Measurements from ENCODE around the gene MOB2.

DNA sequence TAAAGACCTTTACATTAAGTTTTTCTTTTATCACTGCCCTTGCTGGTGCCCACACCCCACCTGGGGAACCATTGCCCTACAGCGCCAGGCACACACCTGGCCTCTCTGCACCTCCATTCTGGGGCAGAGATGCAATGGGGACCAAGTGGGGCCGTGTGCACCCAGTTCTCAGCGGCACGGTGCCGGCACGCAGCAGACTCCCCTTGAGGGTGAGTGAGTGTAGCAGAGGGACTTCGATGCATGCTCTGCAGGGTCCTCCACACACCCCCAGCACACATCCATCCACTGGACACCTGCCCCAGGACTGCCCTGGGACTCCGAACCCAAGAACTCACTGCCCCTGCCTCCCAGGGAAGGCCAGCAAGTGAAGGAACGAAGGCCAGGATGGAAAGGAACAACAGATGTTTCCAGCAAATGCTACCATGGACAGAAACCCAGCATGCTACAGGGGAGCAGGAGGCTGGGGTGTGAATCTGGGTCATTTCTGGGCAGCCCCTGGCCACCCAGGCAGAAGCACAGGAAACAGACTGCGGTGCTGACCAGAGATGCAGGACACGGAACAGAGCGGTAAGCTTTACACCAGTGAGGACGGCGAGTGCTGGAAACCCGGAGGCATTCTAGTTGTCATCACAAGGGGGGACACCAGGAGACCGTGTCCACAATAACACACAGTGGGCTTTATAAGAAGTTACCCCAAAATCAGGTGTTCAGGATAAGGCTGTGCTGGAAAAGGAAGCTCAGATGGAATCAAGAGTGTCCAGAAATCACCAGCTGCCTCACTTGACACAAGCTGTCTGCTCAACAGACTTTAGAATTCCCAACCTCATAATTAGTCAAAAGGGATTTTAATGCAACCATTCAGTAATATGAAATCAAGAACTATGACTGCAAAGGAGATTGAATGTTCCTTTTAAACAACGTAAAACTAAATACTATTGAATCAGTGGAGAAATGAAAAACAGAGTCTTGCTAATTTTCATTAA is 32.7 kb upstream of the MOB2 start:
- no peak for TF ChIP-seq TOE1 (CRISPR knock-in tag; IDR thresholded peaks at IDR 0.05)
- no peak for TF ChIP-seq CHCHD3 (CRISPR knock-in tag; IDR thresholded peaks at IDR 0.05)
- no peak for TF ChIP-seq ZNF274 (CRISPR knock-in tag; IDR thresholded peaks at IDR 0.05)
- TF ChIP-seq RFXAP (CRISPR knock-in tag; IDR thresholded peaks at IDR 0.05; ENCODE audit: borderline replicate concordance) = no peak
- no peak for TF ChIP-seq DPF2 (CRISPR knock-in tag; IDR thresholded peaks at IDR 0.05; ENCODE audit: borderline replicate concordance, low read depth)
